GM12891 (cell line): ENCODE data around the gene SALL3.

Source experiments
- POLR2A ChIP-seq: IDR thresholded peaks from 2 replicates; pipeline ENCODE4 v1.6.1; 2011; ENCODE audit warnings: low read depth, low read length, control low read depth
- POLR2AphosphoS5 ChIP-seq: IDR thresholded peaks from 2 replicates; pipeline ENCODE4 v1.6.1; 2011; ENCODE audit warnings: low read depth, low read length, control low read depth
- SPI1 ChIP-seq: IDR thresholded peaks from 2 replicates; pipeline ENCODE4 v1.6.1; 2011; ENCODE audit warnings: low read depth, low read length, control low read depth
- TAF1 ChIP-seq: IDR thresholded peaks from 2 replicates; pipeline ENCODE4 v1.6.1; 2011; ENCODE audit warnings: low read depth, low read length, control low read depth

GRCh38 chr18:78960709-78961108, 18.9 kb upstream of the SALL3 start:
- TF ChIP-seq POLR2A (no peak), TAF1 (no peak), POLR2AphosphoS5 (no peak), SPI1 (no peak)
